Measurements from ENCODE around the gene AGBL2.
"Not testable (repeated sequence)": the region's sequence is repeated elsewhere in the genome, so short reads cannot be mapped to it uniquely, and the experiment has no call there.

Gene AGBL2

GRCh38 chr11:47715082-47715669 lies at the start of gene AGBL2:
AGBL2 (minus strand) TSS chr11:47715369; CDS start chr11:47714650, 719 bp downstream.
- peak within 1 kb of the TSS; percentile 68; the same call in 1 of the 2 replicates for H3K4me3 ChIP-seq (ENCODE audit: low read length)
- TF ChIP-seq ZNF274 (IDR thresholded peaks at IDR 0.05; ENCODE audit: low read depth, low read length): no peak

- H3K4me3 ChIP-seq (ENCODE audit: low read length): not testable (repeated sequence)
These were observed 44.1 kb upstream of the AGBL2 start for GRCh38 chr11:47759291-47759690.

GRCh38 chr11:47756208-47756607 lies 41.0 kb upstream of the AGBL2 start:
- TF ChIP-seq ZNF274 (IDR thresholded peaks at IDR 0.05; ENCODE audit: low read depth, low read length): no peak
- H3K4me3 ChIP-seq (ENCODE audit: low read length): no peak overlapping the region

- H3K4me3 ChIP-seq (ENCODE audit: low read length): no peak overlapping the region
- no peak for TF ChIP-seq ZNF274 (IDR thresholded peaks at IDR 0.05; ENCODE audit: low read depth, low read length)
These were observed 35.6 kb upstream of the AGBL2 start for GRCh38 chr11:47750725-47751124.

GRCh38 chr11:47742494-47742893 lies 27.3 kb upstream of the AGBL2 start:
- H3K4me3 ChIP-seq (ENCODE audit: low read length): not testable (repeated sequence)

GRCh38 chr11:47737817-47738216 lies 22.6 kb upstream of the AGBL2 start:
- H3K4me3 ChIP-seq (ENCODE audit: low read length): not testable (repeated sequence)

GRCh38 chr11:47732271-47732670 lies 17.1 kb upstream of the AGBL2 start:
- no peak overlapping the region for H3K4me3 ChIP-seq (ENCODE audit: low read length)
- no peak for TF ChIP-seq ZNF274 (IDR thresholded peaks at IDR 0.05; ENCODE audit: low read depth, low read length)

- no peak overlapping the region for H3K4me3 ChIP-seq (ENCODE audit: low read length)
- no peak for TF ChIP-seq ZNF274 (IDR thresholded peaks at IDR 0.05; ENCODE audit: low read depth, low read length)
These were observed 16.3 kb upstream of the AGBL2 start for GRCh38 chr11:47731475-47731874.

- H3K4me3 ChIP-seq (ENCODE audit: low read length): no peak overlapping the region
- TF ChIP-seq ZNF274 (IDR thresholded peaks at IDR 0.05; ENCODE audit: low read depth, low read length): no peak
These were observed 11.8 kb upstream of the AGBL2 start for GRCh38 chr11:47726878-47727514.

GRCh38 chr11:47726118-47726442 lies 10.9 kb upstream of the AGBL2 start:
- TF ChIP-seq ZNF274 (IDR thresholded peaks at IDR 0.05; ENCODE audit: low read depth, low read length): no peak
- no peak overlapping the region for H3K4me3 ChIP-seq (ENCODE audit: low read length)

GRCh38 chr11:47725442-47726117 lies 10.4 kb upstream of the AGBL2 start:
- no peak for TF ChIP-seq ZNF274 (IDR thresholded peaks at IDR 0.05; ENCODE audit: low read depth, low read length)
- H3K4me3 ChIP-seq (ENCODE audit: low read length): no peak overlapping the region

- no peak for TF ChIP-seq ZNF274 (IDR thresholded peaks at IDR 0.05; ENCODE audit: low read depth, low read length)
- H3K4me3 ChIP-seq (ENCODE audit: low read length): no peak overlapping the region
These were observed 9.0 kb upstream of the AGBL2 start for GRCh38 chr11:47724041-47724729.

- H3K4me3 ChIP-seq (ENCODE audit: low read length): no peak overlapping the region
- no peak for TF ChIP-seq ZNF274 (IDR thresholded peaks at IDR 0.05; ENCODE audit: low read depth, low read length)
These were observed 7.9 kb upstream of the AGBL2 start for GRCh38 chr11:47723041-47723440.

GRCh38 chr11:47720651-47721050 lies 5.5 kb upstream of the AGBL2 start:
- no peak for TF ChIP-seq ZNF274 (IDR thresholded peaks at IDR 0.05; ENCODE audit: low read depth, low read length)

GRCh38 chr11:47716692-47717091 lies 1.5 kb upstream of the AGBL2 start:
- no peak for TF ChIP-seq ZNF274 (IDR thresholded peaks at IDR 0.05; ENCODE audit: low read depth, low read length)
- no peak overlapping the region for H3K4me3 ChIP-seq (ENCODE audit: low read length)

More at GRCh38 chr11:47720651-47721050, 5.5 kb upstream of the AGBL2 start:
- no peak overlapping the region for H3K4me3 ChIP-seq (ENCODE audit: low read length)
